WTC11 (cell line): ENCODE measurements around the gene SIRPB2. TPM values are rescaled to one million over a fixed set of nuclear protein-coding genes. Genes with fewer than 3 reads are reported as not detected.

Source experiments
- ATAC-seq: fragments of 200-7000 bp; cut with Tn5 transposase; 2 replicates; pipeline ENCODE4 v1.10.0; 2021; ENCODE audit warnings: mild to moderate bottlenecking, moderate library complexity
- CTCF ChIA-PET: fragments of 300-600 bp; sonication (Branson Sonifier 250); formaldehyde crosslinking; loops from one replicate; lab custom pipeline; 2021; ENCODE audit warnings: antibody characterized with exemption; lab: Charles Lee
- POLR2A ChIA-PET: fragments of 350-600 bp; sonication (Branson Sonifier 250); formaldehyde crosslinking; loops from one replicate; lab custom pipeline; 2021; ENCODE audit warnings: antibody characterized with exemption; lab: Charles Lee
- DNase-seq: peaks from one replicate; pipeline ENCODE4 v3.0.0; 2021; ENCODE audit warnings: low spot score
- H3K27ac Mint-ChIP-seq: 2 replicates; pipeline ENCODE4 v1.8.0; 2021; ENCODE audit warnings: mixed read lengths
- H3K27me3 Mint-ChIP-seq: 2 replicates; pipeline ENCODE4 v1.8.0; 2021; ENCODE audit warnings: low read depth, mild to moderate bottlenecking, moderate library complexity, mixed read lengths
- H3K36me3 Mint-ChIP-seq: 2 replicates; pipeline ENCODE4 v1.8.0; 2021; ENCODE audit warnings: mixed read lengths
- H3K4me1 Mint-ChIP-seq: 2 replicates; pipeline ENCODE4 v1.8.0; 2022; ENCODE audit warnings: mixed read lengths
- H3K4me3 Mint-ChIP-seq: 2 replicates; pipeline ENCODE4 v1.8.0; 2021; ENCODE audit warnings: mild to moderate bottlenecking, moderate library complexity, mixed read lengths
- H3K9me3 Mint-ChIP-seq: 2 replicates; pipeline ENCODE4 v1.8.0; 2021; ENCODE audit warnings: mixed read lengths
- ATF1 ChIP-seq: sonication (generic); formaldehyde crosslinking; IDR thresholded peaks from 2 replicates; pipeline ENCODE4 v1.8.1; 2023; ENCODE audit warnings: mild to moderate bottlenecking, moderate library complexity, missing genetic modification reagents
- CBFB ChIP-seq: sonication (generic); formaldehyde crosslinking; IDR thresholded peaks from 2 replicates; pipeline ENCODE4 v1.8.1; 2022; ENCODE audit warnings: mild to moderate bottlenecking, low read depth, missing genetic modification reagents
- ERG ChIP-seq: fragments of 250-450 bp; sonication (Bioruptor Pico); IDR thresholded peaks from 2 replicates; pipeline ENCODE4 v1.8.0; 2021; ENCODE audit warnings: mild to moderate bottlenecking
- GTF2I ChIP-seq: fragments of 250-450 bp; sonication (Bioruptor Pico); conservative IDR thresholded peaks from 2 replicates; pipeline ENCODE4 v1.4.0; 2021; ENCODE audit warnings: mild to moderate bottlenecking
- HMGA2 ChIP-seq: fragments of 250-450 bp; sonication (Bioruptor Pico); IDR thresholded peaks from 2 replicates; pipeline ENCODE4 v1.4.0; 2021; ENCODE audit warnings: mild to moderate bottlenecking, moderate library complexity
- HMGXB4 ChIP-seq: sonication (generic); formaldehyde crosslinking; IDR thresholded peaks from 2 replicates; pipeline ENCODE4 v1.8.1; 2023; ENCODE audit warnings: mild to moderate bottlenecking, moderate library complexity, missing genetic modification reagents
- MYBL2 ChIP-seq: sonication (generic); formaldehyde crosslinking; IDR thresholded peaks from 2 replicates; pipeline ENCODE4 v1.8.1; 2023; ENCODE audit warnings: mild to moderate bottlenecking, moderate library complexity, missing genetic modification reagents
- NR3C1 ChIP-seq: sonication (generic); formaldehyde crosslinking; conservative IDR thresholded peaks from 2 replicates; pipeline ENCODE4 v1.8.1; 2023; ENCODE audit warnings: low read depth, mild to moderate bottlenecking, missing genetic modification reagents
- OVOL2 ChIP-seq: fragments of 250-450 bp; sonication (Bioruptor Pico); IDR thresholded peaks from 2 replicates; pipeline ENCODE4 v1.9.0; 2021; ENCODE audit warnings: mild to moderate bottlenecking, borderline replicate concordance
- PREB ChIP-seq: sonication (generic); formaldehyde crosslinking; IDR thresholded peaks from 2 replicates; pipeline ENCODE4 v1.8.1; 2022; ENCODE audit warnings: mild to moderate bottlenecking, missing genetic modification reagents, moderate library complexity, borderline replicate concordance
- RELA ChIP-seq: sonication (generic); formaldehyde crosslinking; IDR thresholded peaks from 2 replicates; pipeline ENCODE4 v1.8.1; 2022; ENCODE audit warnings: missing genetic modification reagents, mild to moderate bottlenecking, borderline replicate concordance
- SMAD3 ChIP-seq: sonication (generic); formaldehyde crosslinking; IDR thresholded peaks from 2 replicates; pipeline ENCODE4 v1.8.0; 2022; ENCODE audit warnings: missing genetic modification reagents, mild to moderate bottlenecking, borderline replicate concordance
- SP1 ChIP-seq: sonication (generic); formaldehyde crosslinking; conservative IDR thresholded peaks from 2 replicates; pipeline ENCODE4 v1.8.1; 2022; ENCODE audit warnings: missing genetic modification reagents
- TCF7 ChIP-seq: sonication (generic); formaldehyde crosslinking; IDR thresholded peaks from 2 replicates; pipeline ENCODE4 v1.8.0; 2022; ENCODE audit warnings: mild to moderate bottlenecking, low read depth, missing genetic modification reagents, moderate library complexity
- TEAD4 ChIP-seq: sonication (generic); formaldehyde crosslinking; IDR thresholded peaks from 2 replicates; pipeline ENCODE4 v1.8.0; 2022; ENCODE audit warnings: mild to moderate bottlenecking, missing genetic modification reagents
- TP53 ChIP-seq: sonication (generic); formaldehyde crosslinking; IDR thresholded peaks from 2 replicates; pipeline ENCODE4 v1.8.1; 2023; ENCODE audit warnings: mild to moderate bottlenecking, missing genetic modification reagents
- USF2 ChIP-seq: sonication (generic); formaldehyde crosslinking; IDR thresholded peaks from 2 replicates; pipeline ENCODE4 v1.8.1; 2023; ENCODE audit warnings: mild to moderate bottlenecking, missing genetic modification reagents, moderate library complexity
- ZBTB43 ChIP-seq: sonication (generic); formaldehyde crosslinking; IDR thresholded peaks from 2 replicates; pipeline ENCODE4 v1.8.1; 2023; ENCODE audit warnings: mild to moderate bottlenecking, missing genetic modification reagents
- ZNF121 ChIP-seq: sonication (generic); formaldehyde crosslinking; IDR thresholded peaks from 2 replicates; pipeline ENCODE4 v1.8.0; 2023; ENCODE audit warnings: missing genetic modification reagents
- ZNF317 ChIP-seq: sonication (generic); formaldehyde crosslinking; IDR thresholded peaks from 2 replicates; pipeline ENCODE4 v1.8.1; 2023; ENCODE audit warnings: low read depth, mild to moderate bottlenecking, moderate library complexity, missing genetic modification reagents, borderline replicate concordance
- ZNF425 ChIP-seq: fragments of 250-450 bp; sonication (Bioruptor Pico); conservative IDR thresholded peaks from 2 replicates; pipeline ENCODE4 v1.9.0; 2021; ENCODE audit warnings: mild to moderate bottlenecking
- ZNF532 ChIP-seq: fragments of 250-450 bp; sonication (Bioruptor Pico); IDR thresholded peaks from 2 replicates; pipeline ENCODE4 v1.9.0; 2021; ENCODE audit warnings: mild to moderate bottlenecking, borderline replicate concordance
- total RNA-seq: library from RNA; stranded (reverse); gene quantifications from 3 replicates; pipeline ENCODE4 v1.2.3, GENCODE V29; 2021

SIRPB2 gene
- total RNA-seq, 1 experiment from 2014 or later: not detected

- TF ChIP-seq ZBTB43 (no peak), USF2 (CRISPR knock-in tag) (no peak), PREB (no peak), SP1 (CRISPR knock-in tag) (no peak), SMAD3 (CRISPR knock-in tag) (no peak), ZNF532 (no peak), ERG (no peak)
Observed at GRCh38 chr20:1469306-1469905, 21.8 kb downstream of the SIRPB2 start (continued).

- ATAC-seq (no peak), DNase-seq (no peak)
- Mint-ChIP-seq H3K9me3 (no peaks in the 10 kb centered on the region), H3K36me3 (peaks cover 10% of the 10 kb centered on the region), H3K4me1 (peaks cover 27% of the 10 kb centered on the region), H3K27me3 (peaks cover 8% of the 10 kb centered on the region), H3K4me3 (peak overlapping the region; percentile 48), H3K27ac (no peak overlapping the region)
- ChIA-PET POLR2A (interaction anchor here (1.0 kb wide), 1 partner anchor 32 kb away, joined by 3 read pairs; no protein-coding TSS in a partner anchor), CTCF (interaction anchor here (0.9 to 3.8 kb wide), 12 partner anchors 27 to 309 kb away, joined by 3 to 38 read pairs (median 11); partner anchors contain the start of gene RAD21L1)
- no peak for TF ChIP-seq ZNF317 (CRISPR knock-in tag)
- no peak for TF ChIP-seq ZNF121
- TF ChIP-seq ATF1 (CRISPR knock-in tag): no peak
- no peak for TF ChIP-seq HMGXB4 (CRISPR knock-in tag)
- TF ChIP-seq MYBL2 (CRISPR knock-in tag): no peak
- TF ChIP-seq RELA: no peak
- TF ChIP-seq TCF7 (CRISPR knock-in tag): no peak
- no peak for TF ChIP-seq ZNF425
- TF ChIP-seq HMGA2: no peak
- TF ChIP-seq NR3C1 (CRISPR knock-in tag): no peak
- no peak for TF ChIP-seq GTF2I (CRISPR knock-in tag)
- no peak for TF ChIP-seq TEAD4 (CRISPR knock-in tag)
- TF ChIP-seq CBFB (CRISPR knock-in tag): no peak
- no peak for TF ChIP-seq SMAD3 (CRISPR knock-in tag)
- no peak for TF ChIP-seq TP53
- TF ChIP-seq OVOL2 (CRISPR knock-in tag): no peak
Observed at GRCh38 chr20:1468117-1468624, 23.0 kb downstream of the SIRPB2 start.
